ENCODE data around the gene CACNA1E.
"Not testable (repeated sequence)": the region's sequence is repeated elsewhere in the genome, so short reads cannot be mapped to it uniquely, and the experiment has no call there.

Gene CACNA1E

DNA sequence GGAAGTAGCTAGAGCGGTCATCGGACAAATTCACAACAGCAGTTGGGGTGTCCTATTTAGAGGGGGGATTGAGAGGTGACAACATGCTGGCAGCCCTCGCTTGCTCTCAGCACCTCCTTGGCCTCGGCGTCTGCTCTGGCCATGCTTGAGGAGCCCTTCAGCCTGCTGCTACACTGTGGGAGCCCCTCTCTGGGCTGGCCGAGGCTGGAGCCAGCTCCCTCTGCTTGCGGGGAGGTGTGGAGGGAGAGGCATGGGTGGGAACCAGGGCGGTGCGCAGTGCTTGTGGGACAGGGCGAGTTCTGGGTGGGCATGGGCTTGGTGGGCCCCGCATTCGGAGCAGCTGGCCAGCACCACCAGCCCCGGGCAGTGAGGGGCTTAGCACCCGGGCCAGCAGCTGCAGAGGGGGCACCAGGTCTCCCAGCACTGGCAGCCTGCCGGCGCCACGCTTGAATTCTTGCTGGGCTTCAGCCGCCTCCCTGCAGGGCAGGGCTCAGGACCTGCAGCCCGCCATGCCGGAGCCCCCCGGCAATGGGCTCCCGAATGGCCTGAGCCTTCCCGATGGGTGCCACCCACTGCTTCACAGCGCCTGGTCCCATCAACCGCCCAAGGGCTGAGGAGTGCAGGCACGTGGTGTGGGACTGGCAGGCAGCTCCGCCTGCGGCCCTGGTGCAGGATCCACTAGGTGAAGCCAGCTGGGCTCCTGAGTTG is 349.0 kb downstream of the CACNA1E start:
- DNase-seq: not testable (repeated sequence)

DNA sequence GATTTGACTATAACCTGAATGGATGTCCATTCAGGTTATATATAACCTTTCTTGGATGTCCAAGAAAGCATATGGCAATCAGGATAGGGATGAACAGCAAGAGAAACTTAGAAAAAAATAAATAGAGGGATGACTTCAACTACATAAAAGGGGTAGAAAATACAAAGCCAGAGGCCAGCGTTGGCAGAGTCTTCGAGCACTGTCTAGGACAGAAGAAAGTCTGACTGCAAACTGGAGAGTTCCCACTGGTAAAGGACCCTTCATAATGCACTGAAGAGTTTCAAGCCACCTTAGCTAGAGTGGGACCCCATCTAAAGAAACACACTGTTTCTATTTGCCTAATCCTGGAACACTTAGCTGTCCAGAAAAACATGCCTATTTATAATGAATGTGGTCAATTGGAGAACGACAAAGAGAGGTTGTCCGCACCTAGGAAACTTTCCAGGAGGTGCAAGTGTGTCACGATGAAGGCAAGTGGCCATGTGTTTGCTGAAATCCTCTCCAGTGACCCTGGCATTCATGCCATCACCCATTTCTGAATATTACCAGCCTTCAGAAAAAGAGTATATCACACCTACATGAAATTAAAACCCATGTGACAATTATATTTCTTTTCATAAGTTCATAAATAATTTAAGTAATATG is 362.8 kb downstream of the CACNA1E start:
- no peak for DNase-seq

DNA sequence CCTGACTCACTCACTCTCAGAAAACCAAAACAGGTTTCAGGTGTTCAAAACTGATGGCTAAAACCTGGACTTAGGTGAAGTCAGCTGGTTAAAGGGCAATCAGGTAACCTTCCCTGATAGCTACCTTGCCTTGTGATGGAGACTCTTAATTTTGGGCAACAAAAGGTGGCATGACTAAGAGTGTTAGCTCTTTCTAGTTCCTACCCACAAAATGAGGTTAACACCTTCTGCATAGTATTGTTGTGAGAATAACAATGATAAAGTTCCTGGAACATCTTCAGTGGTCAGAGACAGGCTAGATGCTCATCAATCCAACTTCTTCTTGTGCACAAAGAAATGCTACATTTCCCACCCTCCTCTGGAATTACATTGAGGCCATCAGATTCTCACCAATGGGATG is 363.4 kb downstream of the CACNA1E start:
- DNase-seq: no peak

DNA sequence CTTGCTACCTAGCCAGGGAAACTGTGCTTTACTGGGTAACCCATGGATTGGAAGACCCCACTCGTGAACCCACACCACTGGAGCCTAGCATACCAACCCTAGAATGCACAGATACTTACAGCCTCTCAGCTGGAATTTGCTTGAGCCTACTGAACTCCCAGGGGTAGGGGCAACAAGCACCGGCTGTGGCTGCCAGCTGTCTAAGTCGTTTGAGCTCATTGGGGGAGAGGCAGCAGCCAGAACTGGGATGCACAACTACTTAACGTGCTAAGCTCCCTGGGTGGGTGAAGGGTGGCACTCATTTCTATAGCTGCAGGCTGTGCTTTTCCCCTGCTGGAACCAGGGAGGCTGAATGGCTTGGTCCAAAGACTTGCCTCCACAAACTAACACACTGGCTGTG is 365.8 kb downstream of the CACNA1E start:
- no peak for DNase-seq

DNA sequence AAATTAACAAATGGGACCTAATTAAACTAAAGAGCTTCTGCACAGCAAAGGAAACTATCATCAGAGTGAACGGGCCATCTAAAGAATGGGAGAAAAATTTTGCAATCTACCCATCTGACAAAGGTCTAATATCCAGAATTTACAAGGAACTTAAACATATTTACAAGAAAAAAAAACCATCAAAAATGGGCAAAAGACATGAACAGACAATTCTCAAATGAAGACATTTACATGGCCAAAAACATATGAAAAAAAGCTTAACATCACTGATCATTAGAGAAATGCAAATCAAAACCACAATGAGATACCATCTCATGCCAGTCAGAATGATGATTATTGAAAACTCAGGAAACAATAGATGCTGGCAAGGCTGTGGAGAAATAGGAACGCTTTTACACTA is 370.9 kb downstream of the CACNA1E start:
- not testable (repeated sequence) for DNase-seq

DNA sequence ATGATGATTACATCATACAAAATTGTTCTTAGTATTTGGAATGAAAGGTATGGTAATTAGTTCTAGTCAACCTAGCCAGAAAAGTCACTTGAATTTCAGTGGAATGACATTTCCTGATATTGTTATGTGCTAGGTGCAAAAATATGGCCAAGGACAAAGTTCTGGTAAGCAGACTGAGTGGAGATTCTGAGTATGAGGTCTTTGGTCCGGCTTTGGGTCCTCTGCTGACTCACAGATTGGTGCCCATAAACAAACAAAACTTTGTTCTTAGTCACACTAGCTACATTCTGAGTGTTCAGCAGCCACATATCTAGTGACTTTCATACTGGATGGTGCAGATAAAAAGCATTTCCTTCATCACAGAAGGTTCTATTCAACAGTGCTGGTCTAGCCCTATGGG is 372.1 kb downstream of the CACNA1E start:
- no peak for DNase-seq
